ENCODE measurements around the gene RGMB. TPM values are rescaled to one million over a fixed set of nuclear protein-coding genes. Genes with fewer than 3 reads are reported as not detected.

The RGMB gene
- total RNA-seq, 4 donors from 2014 or later, result 37.3 to 248 (median 174) TPM

- 18 to 68% methylated on average over 5 to 8 of the region's 11 CpGs for WGBS, 2 donors (ENCODE audit: low coverage in 1 of 2)
- Histone ChIP-seq H3K27ac (peak overlapping the region; percentile 45 to 96 (median 78)), H3K4me1 (peaks cover 14 to 91% (median 28%) of the 10 kb centered on the region in 3 donors), H3K9me3 (no peaks in the 10 kb centered on the region), H3K36me3 (peaks cover 3 to 41% of the 10 kb centered on the region in 2 donors), H3K27me3 (no peaks in the 10 kb centered on the region), H3K4me3 (peak overlapping the region; percentile 15 to 18)
- no peak for ATAC-seq
- no peak for TF ChIP-seq POLR2AphosphoS5 (IDR thresholded peaks at IDR 0.05)
- TF ChIP-seq CTCF (IDR thresholded peaks at IDR 0.05), result no peak
- TF ChIP-seq POLR2A (IDR thresholded peaks at IDR 0.05), result no peak
- no peak for TF ChIP-seq EP300 (IDR thresholded peaks at IDR 0.05)
These were observed 5.9 kb downstream of the RGMB start for GRCh38 chr5:98779264-98779877.

GRCh38 chr5:98780390-98780789 is 6.9 kb downstream of the RGMB start:
- TF ChIP-seq POLR2A (IDR thresholded peaks at IDR 0.05) (no peak), CTCF (IDR thresholded peaks at IDR 0.05) (no peak), POLR2AphosphoS5 (IDR thresholded peaks at IDR 0.05) (no peak), EP300 (IDR thresholded peaks at IDR 0.05) (no peak)
- Histone ChIP-seq H3K9me3 (no peaks in the 10 kb centered on the region), H3K4me3 (peak overlapping the region in 1 of 2 donors; percentile 15), H3K27me3 (no peaks in the 10 kb centered on the region), H3K36me3 (peaks cover 3 to 42% of the 10 kb centered on the region in 2 donors), H3K27ac (peak overlapping the region; percentile 47 to 96 (median 73)), H3K4me1 (peaks cover 20 to 99% (median 36%) of the 10 kb centered on the region in 3 donors)
- WGBS, 2 donors (ENCODE audit: low coverage in 1 of 2), result 49 to 53% methylated on average over 3 of the region's 3 CpGs
- ATAC-seq, result no peak

DNA sequence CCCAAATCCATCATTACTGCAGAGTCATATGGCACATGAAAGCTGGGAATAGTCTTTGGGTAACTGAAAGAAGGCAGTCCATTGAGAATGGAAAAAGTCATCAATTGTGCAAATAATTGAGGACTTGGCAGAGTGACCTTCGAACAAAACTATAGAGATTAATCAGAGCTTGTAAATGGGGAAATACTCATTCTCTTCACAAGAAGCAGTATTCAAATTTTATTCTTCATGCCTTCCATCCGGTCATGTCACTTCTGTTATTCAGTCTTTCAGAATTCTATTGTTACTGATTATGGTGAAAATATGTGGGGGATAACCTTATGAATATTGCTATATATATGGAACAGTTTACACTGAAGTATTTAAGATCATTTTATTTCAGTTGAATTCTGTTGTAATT is 8.1 kb downstream of the RGMB start:
- Histone ChIP-seq H3K27ac (peak overlapping the region in 1 of 4 donors; percentile 42), H3K4me3 (no peak overlapping the region), H3K27me3 (no peaks in the 10 kb centered on the region), H3K9me3 (no peaks in the 10 kb centered on the region), H3K36me3 (peaks cover 3 to 42% of the 10 kb centered on the region in 2 donors), H3K4me1 (peaks cover 31 to 99% (median 46%) of the 10 kb centered on the region in 3 donors)
- WGBS, 2 donors (ENCODE audit: low coverage in 1 of 2), result 41 to 61% methylated on average over 2 of the region's 2 CpGs
- no peak for ATAC-seq
- TF ChIP-seq POLR2A (IDR thresholded peaks at IDR 0.05) (no peak), POLR2AphosphoS5 (IDR thresholded peaks at IDR 0.05) (no peak), CTCF (IDR thresholded peaks at IDR 0.05) (no peak), EP300 (IDR thresholded peaks at IDR 0.05) (no peak)

DNA sequence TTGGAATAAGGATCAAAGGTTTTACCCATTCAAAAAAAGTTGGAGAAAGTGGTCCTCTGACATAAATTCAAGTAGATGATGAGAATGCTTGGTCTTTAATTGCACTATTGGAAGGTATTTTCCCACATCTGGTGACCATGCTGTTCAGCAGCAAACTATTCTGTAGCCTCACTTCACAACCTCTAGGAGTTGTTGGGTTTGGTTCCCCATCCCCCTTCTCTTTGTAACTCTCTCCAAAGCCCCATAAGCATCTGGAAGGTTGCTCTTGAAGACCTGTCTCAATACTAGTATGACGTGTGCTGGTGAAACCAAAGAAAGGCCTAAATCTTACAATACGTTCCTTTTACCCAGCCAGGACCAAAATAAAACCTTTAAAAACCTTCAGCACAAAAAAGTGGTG is 8.5 kb downstream of the RGMB start:
- TF ChIP-seq POLR2AphosphoS5 (IDR thresholded peaks at IDR 0.05), result no peak
- no peak for TF ChIP-seq CTCF (IDR thresholded peaks at IDR 0.05)
- no peak for TF ChIP-seq EP300 (IDR thresholded peaks at IDR 0.05)
- TF ChIP-seq POLR2A (IDR thresholded peaks at IDR 0.05), result no peak
- Histone ChIP-seq H3K9me3 (no peaks in the 10 kb centered on the region), H3K27ac (peak overlapping the region in 2 of 4 donors; percentile 28 to 42), H3K27me3 (no peaks in the 10 kb centered on the region), H3K4me1 (peaks cover 35 to 100% (median 50%) of the 10 kb centered on the region in 3 donors), H3K36me3 (peaks cover 3 to 45% of the 10 kb centered on the region in 2 donors), H3K4me3 (no peak overlapping the region)
- no peak for ATAC-seq
- WGBS, 2 donors (ENCODE audit: low coverage in 1 of 2), result 29 to 79% methylated on average over 2 of the region's 2 CpGs

Data from gastroesophageal sphincter (tissue), 4 donors.